A673 (cell line): Measurements from ENCODE around the gene HBS1L.

Experiments used
- EZH2 ChIP-seq: fragments of 200-600 bp; sonication (generic); IDR thresholded peaks from 2 replicates; pipeline ENCODE4 v1.6.1; 2017; ENCODE audit warnings: borderline replicate concordance, low read depth, mild to moderate bottlenecking, mixed read lengths, antibody characterized with exemption, low read length; ENCODE audit not compliant: poor library complexity, severe bottlenecking
- TF ChIP-seq, protein P1 (sequence below): fragments of 300-800, 200-600 bp; sonication (generic); conservative IDR thresholded peaks from 2 replicates; pipeline ENCODE4 v1.5.1; 2017; ENCODE audit warnings: low read depth, mild to moderate bottlenecking, antibody characterized with exemption, low read length, moderate library complexity, mixed read lengths

DNA sequence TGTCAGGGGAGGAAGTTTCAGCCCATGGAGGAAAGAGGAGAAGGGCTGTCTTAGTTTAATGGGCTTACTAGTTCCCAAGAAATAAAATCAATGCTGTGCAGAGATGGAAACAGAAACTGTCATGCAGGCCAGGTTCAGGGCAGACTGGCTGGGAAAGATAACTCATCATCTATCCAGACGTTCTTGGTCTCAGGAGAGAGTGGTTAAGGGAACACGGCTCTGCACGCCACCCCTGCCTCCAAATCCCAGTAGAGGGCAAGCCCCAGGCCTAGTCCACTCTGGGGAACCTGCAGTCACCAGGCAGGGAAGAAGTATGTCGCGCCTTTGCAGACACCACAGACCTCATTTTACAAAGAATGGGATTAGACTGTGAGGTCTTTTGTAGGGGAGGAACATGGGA, 117.2 kb downstream of the HBS1L start:
- TF ChIP-seq, protein P1, sequence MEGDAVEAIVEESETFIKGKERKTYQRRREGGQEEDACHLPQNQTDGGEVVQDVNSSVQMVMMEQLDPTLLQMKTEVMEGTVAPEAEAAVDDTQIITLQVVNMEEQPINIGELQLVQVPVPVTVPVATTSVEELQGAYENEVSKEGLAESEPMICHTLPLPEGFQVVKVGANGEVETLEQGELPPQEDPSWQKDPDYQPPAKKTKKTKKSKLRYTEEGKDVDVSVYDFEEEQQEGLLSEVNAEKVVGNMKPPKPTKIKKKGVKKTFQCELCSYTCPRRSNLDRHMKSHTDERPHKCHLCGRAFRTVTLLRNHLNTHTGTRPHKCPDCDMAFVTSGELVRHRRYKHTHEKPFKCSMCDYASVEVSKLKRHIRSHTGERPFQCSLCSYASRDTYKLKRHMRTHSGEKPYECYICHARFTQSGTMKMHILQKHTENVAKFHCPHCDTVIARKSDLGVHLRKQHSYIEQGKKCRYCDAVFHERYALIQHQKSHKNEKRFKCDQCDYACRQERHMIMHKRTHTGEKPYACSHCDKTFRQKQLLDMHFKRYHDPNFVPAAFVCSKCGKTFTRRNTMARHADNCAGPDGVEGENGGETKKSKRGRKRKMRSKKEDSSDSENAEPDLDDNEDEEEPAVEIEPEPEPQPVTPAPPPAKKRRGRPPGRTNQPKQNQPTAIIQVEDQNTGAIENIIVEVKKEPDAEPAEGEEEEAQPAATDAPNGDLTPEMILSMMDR, result no peak
- TF ChIP-seq EZH2, result no peak
